Raji (cell line): ENCODE data around the gene IMPDH1.
A peak's percentile ranks its signal among the peaks of the same experiment; 100 is the strongest.

Experiments
- POLR2A ChIP-seq: IDR thresholded peaks from 2 replicates; pipeline ENCODE4 v1.6.1; 2011; ENCODE audit warnings: low read depth, low read length, control low read depth; ENCODE audit not compliant: insufficient read depth

Gene IMPDH1

GRCh38 chr7:128443831-128444600, 34.2 kb upstream of the IMPDH1 start:
- 0 out of 2 replicates have a peak, but pooled peaks have one; percentile 18 for TF ChIP-seq POLR2A

- no peak for TF ChIP-seq POLR2A
These were observed 32.6 kb upstream of the IMPDH1 start for GRCh38 chr7:128442356-128442755.

DNA sequence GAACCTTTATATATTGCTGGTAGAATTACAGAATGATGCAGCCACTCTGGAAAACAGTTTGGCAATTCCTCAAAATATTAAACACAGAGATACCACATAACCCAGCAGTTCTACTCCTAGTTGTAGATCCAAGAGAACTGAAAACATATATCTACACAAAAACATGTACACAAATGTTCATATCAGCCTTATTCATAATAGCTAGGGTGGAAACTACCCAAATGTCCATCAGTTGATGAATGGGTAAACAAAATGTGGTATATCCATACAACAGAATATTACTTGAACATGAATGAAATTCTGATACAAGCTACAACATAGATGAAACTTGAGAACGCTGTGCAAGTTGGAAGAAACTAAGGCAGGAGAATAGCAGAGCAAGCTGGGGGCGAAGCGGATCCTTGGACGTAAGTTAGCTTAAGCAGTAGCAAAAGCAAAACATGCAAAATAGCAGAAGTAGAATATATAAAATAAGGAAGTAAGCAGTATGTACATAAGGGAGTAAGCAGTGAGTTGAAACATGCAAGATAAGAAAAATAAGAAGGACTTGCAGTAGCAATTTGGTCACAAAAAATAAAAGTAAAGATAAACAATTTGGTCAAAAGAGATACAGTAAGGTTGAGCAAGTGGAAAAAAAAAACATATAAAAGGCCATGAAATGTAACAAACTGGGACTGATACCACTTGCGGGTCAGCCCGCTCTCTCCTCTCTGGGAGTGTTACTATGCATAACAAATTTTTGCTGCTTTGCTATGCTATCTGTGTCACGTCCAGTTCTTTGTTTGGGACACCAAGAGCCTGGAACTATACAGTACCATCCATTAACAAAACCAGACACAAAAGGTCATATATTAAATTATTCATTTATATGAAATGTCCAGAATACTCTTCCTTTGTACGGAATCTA, 27.9 kb upstream of the IMPDH1 start:
- TF ChIP-seq POLR2A: peak; percentile 11; the same call in 1 of the 2 replicates

DNA sequence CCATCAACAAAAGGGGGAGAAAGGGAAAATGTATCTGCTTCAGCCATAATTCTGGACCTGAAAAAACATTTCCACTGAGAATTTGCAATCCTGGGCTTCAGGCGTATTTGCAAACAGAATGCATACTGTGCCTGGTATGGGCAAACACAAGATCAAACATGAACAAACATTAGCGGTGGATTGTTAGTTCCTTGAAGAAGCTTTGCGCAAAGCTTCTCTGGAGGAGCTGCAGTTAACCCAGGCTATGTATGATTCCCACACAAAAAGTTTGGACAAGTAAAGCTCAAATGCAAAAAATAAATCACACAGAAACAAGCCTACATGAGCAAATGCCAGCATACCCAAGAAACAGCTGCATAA, 25.5 kb upstream of the IMPDH1 start:
- no peak for TF ChIP-seq POLR2A

- no peak for TF ChIP-seq POLR2A
These were observed 24.9 kb upstream of the IMPDH1 start for GRCh38 chr7:128434413-128435326.

GRCh38 chr7:128431754-128432153, 22.0 kb upstream of the IMPDH1 start:
- no peak for TF ChIP-seq POLR2A

DNA sequence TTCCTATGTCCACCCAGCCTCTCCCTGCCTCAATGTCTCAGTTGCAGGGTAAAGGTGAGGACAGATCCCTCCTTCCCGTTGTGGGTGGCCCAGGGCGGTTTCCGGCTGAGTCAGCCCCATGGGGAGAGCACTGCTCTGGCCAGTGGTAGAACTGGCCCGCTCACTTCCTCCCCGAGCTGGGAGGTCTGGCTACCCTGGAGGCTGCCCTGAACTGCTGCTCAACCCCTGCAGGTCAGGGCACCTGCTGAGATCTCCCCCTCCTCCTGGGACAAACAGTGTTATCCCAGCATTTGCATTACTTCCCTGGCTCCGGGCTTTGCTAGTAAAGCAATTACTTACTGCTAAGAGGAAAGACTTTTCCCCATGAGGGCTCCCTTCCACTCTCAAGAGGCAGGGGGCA, 21.4 kb upstream of the IMPDH1 start:
- TF ChIP-seq POLR2A: no peak

DNA sequence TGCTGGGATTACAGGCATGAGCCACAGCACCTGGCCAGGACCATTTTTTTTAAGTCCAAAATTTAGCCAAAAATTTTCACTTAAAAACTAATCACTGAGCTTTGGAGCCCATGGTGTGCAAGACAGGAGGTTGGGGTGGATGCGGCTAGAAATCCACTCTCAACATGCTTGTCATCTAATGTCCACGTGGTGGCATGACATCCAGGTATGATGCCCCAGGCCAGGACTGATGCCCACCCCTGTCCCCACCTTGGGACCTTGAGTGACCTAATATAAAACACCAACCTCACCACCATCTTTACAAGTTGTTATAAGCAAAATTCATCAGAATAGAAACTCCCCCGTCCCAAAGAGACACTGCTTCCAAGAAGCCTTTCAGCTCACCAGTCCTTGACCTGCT, 20.4 kb upstream of the IMPDH1 start:
- no peak for TF ChIP-seq POLR2A

GRCh38 chr7:128427289-128427891, 17.6 kb upstream of the IMPDH1 start:
- no peak for TF ChIP-seq POLR2A

- TF ChIP-seq POLR2A: no peak
These were observed 16.1 kb upstream of the IMPDH1 start for GRCh38 chr7:128425850-128426249.

GRCh38 chr7:128424686-128425275, 15.0 kb upstream of the IMPDH1 start:
- no peak for TF ChIP-seq POLR2A

GRCh38 chr7:128422842-128423241, 13.1 kb upstream of the IMPDH1 start:
- no peak for TF ChIP-seq POLR2A

GRCh38 chr7:128422037-128422436, 12.3 kb upstream of the IMPDH1 start:
- no peak for TF ChIP-seq POLR2A

- no peak for TF ChIP-seq POLR2A
These were observed 11.6 kb upstream of the IMPDH1 start for GRCh38 chr7:128421384-128421783.
